HL-60/S4 treated with phorbol 12-myristate 13-acetate at 8.2 ng/mL for 4 days and 3 days (cell line): Measurements from ENCODE around the gene ELK1.

Experiments
- in situ Hi-C: fragments of 300-500 bp; cut with MboI; formaldehyde crosslinking; loops from 2 replicates; pipeline ENCODE4 v1.15.0; 2022; ENCODE audit warnings: low sequenced_read_pairs

Gene ELK1

GRCh38 chrX:47646636-47647035 is 3.7 kb downstream of the ELK1 start:
- in situ Hi-C loops, result no loop called here

- in situ Hi-C loops, result no loop called here
These were observed 4.8 kb downstream of the ELK1 start for GRCh38 chrX:47645530-47645929.

- in situ Hi-C loops, result no loop called here
These were observed 5.7 kb downstream of the ELK1 start for GRCh38 chrX:47644557-47645091.

GRCh38 chrX:47643926-47644325 is 6.4 kb downstream of the ELK1 start:
- in situ Hi-C loops, result no loop called here

- in situ Hi-C loops, result no loop called here
These were observed 11.5 kb downstream of the ELK1 start for GRCh38 chrX:47638816-47639215.

- in situ Hi-C loops, result no loop called here
These were observed 12.7 kb downstream of the ELK1 start for GRCh38 chrX:47637546-47638195.

GRCh38 chrX:47634871-47635575 is 15.3 kb downstream of the ELK1 start:
- in situ Hi-C loops, result no loop called here

GRCh38 chrX:47633689-47634590 is 16.4 kb downstream of the ELK1 start:
- in situ Hi-C loops, result no loop called here

GRCh38 chrX:47632666-47633065 is 17.7 kb downstream of the ELK1 start:
- in situ Hi-C loops, result no loop called here

GRCh38 chrX:47631676-47632075 is 18.7 kb downstream of the ELK1 start:
- in situ Hi-C loops, result no loop called here

- in situ Hi-C loops, result no loop called here
These were observed 20.8 kb downstream of the ELK1 start, which contains the start of gene CFP for GRCh38 chrX:47629419-47630200. TSS of gene CFP (minus strand) at chrX:47629930. CDS start at chrX:47629844, 86 bp downstream.

GRCh38 chrX:47628982-47629381 is 21.4 kb downstream of the ELK1 start:
- in situ Hi-C loops, result no loop called here

GRCh38 chrX:47625365-47625764 is 25.0 kb downstream of the ELK1 start:
- in situ Hi-C loops, result no loop called here

GRCh38 chrX:47623540-47624027 is 26.8 kb downstream of the ELK1 start:
- in situ Hi-C loops, result no loop called here

- in situ Hi-C loops, result no loop called here
These were observed 28.5 kb downstream of the ELK1 start for GRCh38 chrX:47621851-47622250.

GRCh38 chrX:47620303-47620685 is 30.1 kb downstream of the ELK1 start:
- in situ Hi-C loops, result no loop called here

GRCh38 chrX:47619486-47620302 is 30.7 kb downstream of the ELK1 start, which contains the start of gene SYN1:
TSS of gene SYN1 (minus strand) at chrX:47619857. CDS start at chrX:47619728, 129 bp downstream.
- in situ Hi-C loops, result no loop called here

- in situ Hi-C loops, result no loop called here
These were observed 31.4 kb downstream of the ELK1 start for GRCh38 chrX:47618923-47619485.

- in situ Hi-C loops, result no loop called here
These were observed 35.7 kb downstream of the ELK1 start for GRCh38 chrX:47614618-47615017.
